ENCODE results near the gene PFN1.

Gene PFN1

GRCh38 chr17:4895657-4896331 lies 52.5 kb downstream of the PFN1 start:
- DNase-seq: no peak
